OCI-LY3 (cell line): ENCODE results near the gene EPHB3.

ENCODE experiments used
- H2AFZ ChIP-seq: fragments of 200-600, 300-600 bp; shearing (Covaris generic); 2 replicates; pipeline ENCODE4 v1.6.0; 2014; ENCODE audit warnings: antibody characterized with exemption, low read depth, low read length
- H3K27ac ChIP-seq: fragments of 200-600, 300-600 bp; sonication (generic); 2 replicates; pipeline ENCODE4 v1.5.1; 2014; ENCODE audit warnings: mild to moderate bottlenecking, low read length, moderate library complexity, mixed read lengths
- H3K27me3 ChIP-seq: fragments of 200-600, 300-600 bp; sonication (generic); 2 replicates; pipeline ENCODE4 v1.6.1; 2014; ENCODE audit warnings: low read depth, low read length, mixed read lengths
- H3K36me3 ChIP-seq: fragments of 200-600, 300-600 bp; sonication (generic); replicated peaks from 2 replicates; pipeline ENCODE3; 2014; ENCODE audit warnings: low read depth, low read length, mixed read lengths
- H3K4me1 ChIP-seq: fragments of 300-600, 200-600 bp; sonication (generic); 2 replicates; pipeline ENCODE4 v1.6.1; 2014; ENCODE audit warnings: low read length, mixed read lengths
- H3K4me2 ChIP-seq: fragments of 200-600, 300-600 bp; sonication (generic); 2 replicates; pipeline ENCODE4 v1.6.1; 2014; ENCODE audit warnings: low read length, mixed read lengths
- H3K4me3 ChIP-seq: fragments of 300-600, 200-600 bp; sonication (generic); 2 replicates; pipeline ENCODE4 v1.5.1; 2014; ENCODE audit warnings: antibody characterized with exemption, mild to moderate bottlenecking, low read length, moderate library complexity
- H3K79me2 ChIP-seq: fragments of 300-600, 200-600 bp; shearing (Covaris generic); 2 replicates; pipeline ENCODE4 v1.6.1; 2014; ENCODE audit warnings: mild to moderate bottlenecking, low read length, mixed read lengths
- H3K9ac ChIP-seq: fragments of 300-600, 200-600 bp; shearing (Covaris generic); 2 replicates; pipeline ENCODE4 v1.6.0; 2014; ENCODE audit warnings: mild to moderate bottlenecking, low read length, moderate library complexity
- H3K9me3 ChIP-seq: fragments of 200-600, 300-600 bp; shearing (Covaris generic); 2 replicates; pipeline ENCODE4 v1.6.1; 2014; ENCODE audit warnings: low read length, mixed read lengths; ENCODE audit not compliant: insufficient read depth
- H4K20me1 ChIP-seq: fragments of 200-600, 300-600 bp; sonication (generic); 2 replicates; pipeline ENCODE4 v1.6.1; 2016; ENCODE audit warnings: low read length, mixed read lengths; ENCODE audit not compliant: insufficient read depth
- EZH2phosphoT487 ChIP-seq: fragments of 200-600 bp; shearing (Covaris generic); IDR thresholded peaks from 2 replicates; pipeline ENCODE4 v1.6.1; 2018; ENCODE audit warnings: antibody characterized with exemption, mixed run types, low read depth
- TF ChIP-seq, protein P1 (sequence below): fragments of 200-600, 300-600 bp; sonication (generic); IDR thresholded peaks from 2 replicates; pipeline ENCODE4 v1.5.1; 2014; ENCODE audit warnings: antibody characterized with exemption, low read length, low read depth

EPHB3 gene

DNA sequence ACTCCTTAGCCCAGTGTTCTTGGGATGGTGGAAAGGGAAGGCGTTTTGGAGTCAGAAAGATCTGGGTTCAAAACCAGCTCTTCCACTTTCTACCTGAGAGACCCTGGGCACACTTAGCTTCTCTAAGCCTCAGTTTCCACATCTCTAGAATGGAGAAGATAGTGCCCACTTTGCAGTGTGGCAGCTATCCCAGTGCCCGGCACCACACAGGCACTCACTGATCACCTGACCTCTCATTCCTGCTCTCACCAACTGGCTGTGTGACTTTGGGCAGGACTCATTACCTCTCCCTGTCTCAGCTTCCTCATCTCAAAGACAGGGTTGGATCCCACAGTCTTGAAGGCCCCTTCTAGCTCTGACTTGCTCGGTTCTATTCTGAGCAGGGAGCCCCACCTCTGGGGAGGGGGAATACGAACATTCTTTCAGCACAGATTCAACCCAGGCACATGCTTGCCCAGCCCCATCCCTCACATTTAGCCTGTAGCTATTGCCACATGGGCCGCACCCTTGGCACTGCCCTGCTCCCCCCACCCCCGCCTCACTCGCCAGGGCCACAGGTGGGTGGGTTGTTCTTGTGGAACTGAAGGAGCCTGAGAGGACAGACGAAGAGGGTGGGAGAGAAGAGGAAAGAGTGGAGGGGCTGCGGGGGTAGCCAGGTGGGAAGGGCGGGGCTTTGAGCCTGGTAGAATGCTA is 39.2 kb downstream of the EPHB3 start:
- H3K27ac ChIP-seq = no peak overlapping the region
- H2AFZ ChIP-seq = no peak overlapping the region
- no peak for TF ChIP-seq EZH2phosphoT487
- TF ChIP-seq, protein P1, sequence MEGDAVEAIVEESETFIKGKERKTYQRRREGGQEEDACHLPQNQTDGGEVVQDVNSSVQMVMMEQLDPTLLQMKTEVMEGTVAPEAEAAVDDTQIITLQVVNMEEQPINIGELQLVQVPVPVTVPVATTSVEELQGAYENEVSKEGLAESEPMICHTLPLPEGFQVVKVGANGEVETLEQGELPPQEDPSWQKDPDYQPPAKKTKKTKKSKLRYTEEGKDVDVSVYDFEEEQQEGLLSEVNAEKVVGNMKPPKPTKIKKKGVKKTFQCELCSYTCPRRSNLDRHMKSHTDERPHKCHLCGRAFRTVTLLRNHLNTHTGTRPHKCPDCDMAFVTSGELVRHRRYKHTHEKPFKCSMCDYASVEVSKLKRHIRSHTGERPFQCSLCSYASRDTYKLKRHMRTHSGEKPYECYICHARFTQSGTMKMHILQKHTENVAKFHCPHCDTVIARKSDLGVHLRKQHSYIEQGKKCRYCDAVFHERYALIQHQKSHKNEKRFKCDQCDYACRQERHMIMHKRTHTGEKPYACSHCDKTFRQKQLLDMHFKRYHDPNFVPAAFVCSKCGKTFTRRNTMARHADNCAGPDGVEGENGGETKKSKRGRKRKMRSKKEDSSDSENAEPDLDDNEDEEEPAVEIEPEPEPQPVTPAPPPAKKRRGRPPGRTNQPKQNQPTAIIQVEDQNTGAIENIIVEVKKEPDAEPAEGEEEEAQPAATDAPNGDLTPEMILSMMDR = no peak
- H3K79me2 ChIP-seq = no peaks in the 10 kb centered on the region
- H3K4me3 ChIP-seq = no peak overlapping the region
- no peak overlapping the region for H3K9ac ChIP-seq
- H3K36me3 ChIP-seq = no peaks in the 10 kb centered on the region
- no peak overlapping the region for H3K4me2 ChIP-seq
- no peaks in the 10 kb centered on the region for H4K20me1 ChIP-seq
- H3K4me1 ChIP-seq = no peaks in the 10 kb centered on the region
- H3K27me3 ChIP-seq = 0 out of 2 replicates have a peak, but pooled peaks cover 3% of the 10 kb centered on the region
- H3K9me3 ChIP-seq = no peaks in the 10 kb centered on the region

DNA sequence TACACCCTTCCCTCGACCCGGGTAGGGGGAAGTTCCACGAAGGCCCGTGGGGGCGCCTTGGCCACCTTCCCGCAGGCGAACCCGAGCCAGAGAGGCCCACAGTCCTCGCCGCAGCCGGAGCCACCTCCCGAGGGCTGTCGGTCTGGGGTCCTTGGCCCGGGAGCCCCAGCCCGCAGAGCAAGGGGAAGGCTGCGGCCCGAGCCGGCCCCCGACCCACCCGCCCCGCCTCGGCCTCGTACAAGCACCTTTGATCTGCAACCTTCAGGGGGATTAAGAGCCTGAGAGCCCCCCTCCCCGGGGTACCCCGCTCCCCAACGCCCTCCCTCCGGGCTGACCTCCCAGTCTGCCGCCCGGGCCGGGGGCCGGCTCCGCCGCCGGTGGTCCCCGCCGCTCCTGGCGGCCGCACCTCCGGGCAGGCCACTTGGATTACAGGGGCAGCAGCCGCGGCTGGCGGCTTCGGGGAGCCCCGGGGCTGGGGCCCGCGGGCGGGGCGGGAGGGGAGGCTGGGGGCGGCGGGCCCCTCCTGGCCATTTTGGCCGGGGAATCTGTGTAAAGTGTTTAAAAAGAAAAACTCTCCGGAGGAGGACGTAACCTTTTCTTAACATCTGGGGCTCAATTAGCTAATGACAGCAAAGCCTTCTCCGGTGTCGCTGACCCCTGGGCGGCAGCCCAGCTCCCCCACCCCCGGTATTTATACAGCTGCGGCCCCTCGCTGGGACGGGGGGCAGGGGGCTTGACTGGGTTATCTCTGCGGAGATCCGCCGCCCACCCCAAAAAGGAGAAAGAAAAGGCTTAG is 40.2 kb downstream of the EPHB3 start:
- Histone ChIP-seq H3K9me3 (no peaks in the 10 kb centered on the region), H4K20me1 (no peaks in the 10 kb centered on the region), H3K79me2 (no peaks in the 10 kb centered on the region), H3K4me1 (no peaks in the 10 kb centered on the region), H3K27me3 (0 out of 2 replicates have a peak, but pooled peaks cover 3% of the 10 kb centered on the region), H2AFZ (no peak overlapping the region), H3K36me3 (no peaks in the 10 kb centered on the region), H3K9ac (no peak overlapping the region), H3K4me3 (no peak overlapping the region), H3K4me2 (no peak overlapping the region), H3K27ac (no peak overlapping the region)
- TF ChIP-seq, protein P1 = no peak
- TF ChIP-seq EZH2phosphoT487 = no peak

DNA sequence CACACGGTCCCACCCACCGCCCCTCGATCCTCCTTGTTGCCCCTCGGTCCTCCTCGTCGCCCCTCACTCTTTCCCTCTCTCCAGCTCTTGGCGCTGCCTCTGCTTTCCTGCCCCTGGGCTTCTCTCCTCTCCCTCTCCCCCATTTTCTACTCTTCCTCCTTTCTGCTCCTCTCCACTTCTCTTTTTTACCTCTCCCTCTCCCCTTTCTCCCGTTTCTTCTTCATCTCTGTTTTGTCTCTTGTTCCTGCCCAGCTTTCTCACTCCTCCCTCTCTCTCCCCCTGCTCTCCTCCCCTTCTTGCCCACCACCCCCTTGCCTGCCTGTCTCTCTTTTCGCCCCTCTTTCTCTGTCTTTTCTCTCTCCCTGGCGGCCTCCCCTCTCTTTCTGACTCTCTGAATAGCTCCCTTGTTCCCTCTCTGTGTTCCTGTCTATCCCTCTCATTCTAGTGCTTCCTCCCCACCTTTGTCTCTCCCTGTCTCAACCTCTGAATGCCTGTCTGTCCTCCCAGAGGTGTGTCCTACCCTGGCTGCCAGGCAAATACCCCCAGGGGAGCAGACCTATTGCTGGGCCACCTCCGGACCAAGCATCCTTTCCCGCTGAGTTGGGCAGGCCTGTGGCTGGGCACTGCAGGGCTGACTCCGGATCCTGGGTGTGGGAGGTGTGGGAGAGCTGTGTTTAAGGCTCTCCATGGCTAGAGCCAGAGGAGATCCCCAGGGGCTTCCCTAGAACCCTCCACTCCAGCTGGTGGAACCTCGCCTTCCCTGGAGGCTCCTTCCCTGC is 41.0 kb downstream of the EPHB3 start:
- no peak overlapping the region for H3K9ac ChIP-seq
- H3K4me3 ChIP-seq = no peak overlapping the region
- no peaks in the 10 kb centered on the region for H3K4me1 ChIP-seq
- TF ChIP-seq, protein P1 = no peak
- TF ChIP-seq EZH2phosphoT487 = no peak
- no peaks in the 10 kb centered on the region for H3K36me3 ChIP-seq
- no peaks in the 10 kb centered on the region for H3K79me2 ChIP-seq
- H3K27me3 ChIP-seq = 0 out of 2 replicates have a peak, but pooled peaks cover 3% of the 10 kb centered on the region
- no peaks in the 10 kb centered on the region for H4K20me1 ChIP-seq
- no peaks in the 10 kb centered on the region for H3K9me3 ChIP-seq
- no peak overlapping the region for H3K4me2 ChIP-seq
- H2AFZ ChIP-seq = no peak overlapping the region
- no peak overlapping the region for H3K27ac ChIP-seq
